HG03064 (cell line): ENCODE data around the gene SERTAD4.

ENCODE experiments used
- ATAC-seq: cut with Tn5 transposase; IDR thresholded peaks from one replicate; pipeline ENCODE4 v1.9.1; 2021; ENCODE audit warnings: low read depth; ENCODE audit not compliant: unreplicated experiment

Gene SERTAD4

GRCh38 chr1:210231846-210232510, 618 bp upstream of the SERTAD4 start:
- ATAC-seq, result no peak

- ATAC-seq, result no peak
These were observed 559 bp downstream of the SERTAD4 start for GRCh38 chr1:210233216-210233494.

DNA sequence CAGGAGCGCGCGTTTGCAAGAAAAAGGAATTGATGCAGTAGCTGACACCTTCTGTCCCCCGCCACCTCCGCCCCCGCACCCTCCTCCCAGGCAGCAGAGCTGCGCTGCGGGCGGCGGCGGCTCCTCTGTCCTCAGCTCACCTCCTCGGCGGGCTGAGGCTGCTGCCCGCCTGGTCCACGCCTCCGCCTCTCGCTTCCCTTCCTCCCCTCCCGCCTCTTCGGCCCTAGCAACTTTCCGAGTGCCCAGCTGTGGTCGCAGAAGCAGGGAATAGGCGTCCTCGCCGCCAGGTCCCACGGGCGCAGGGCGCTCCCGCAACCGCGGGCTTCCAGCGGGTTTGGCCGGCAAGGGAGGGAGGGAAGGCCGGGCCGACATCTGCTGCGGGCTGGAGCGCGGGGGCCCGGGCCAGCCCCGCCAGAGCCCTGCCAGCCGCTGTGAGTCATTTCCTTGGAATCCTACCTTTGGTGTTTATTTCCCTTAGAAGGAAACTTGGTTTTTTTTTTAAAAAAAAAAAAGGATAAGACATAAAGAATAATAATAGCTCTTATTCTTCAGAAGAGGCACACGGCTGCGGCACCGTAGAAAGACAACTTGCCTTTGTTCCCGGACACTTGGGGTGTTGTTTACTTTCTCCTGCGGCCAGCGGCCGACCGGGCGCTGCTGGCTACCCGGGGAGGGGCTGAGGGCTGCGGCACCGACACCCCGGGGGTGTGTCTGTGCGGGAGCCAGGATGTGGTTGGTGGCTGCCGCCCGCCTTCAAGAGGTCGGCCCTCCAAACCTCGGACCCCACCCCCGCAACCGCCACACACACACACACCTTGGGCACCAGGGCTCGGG, 1.1 kb downstream of the SERTAD4 start:
- ATAC-seq, result no peak

DNA sequence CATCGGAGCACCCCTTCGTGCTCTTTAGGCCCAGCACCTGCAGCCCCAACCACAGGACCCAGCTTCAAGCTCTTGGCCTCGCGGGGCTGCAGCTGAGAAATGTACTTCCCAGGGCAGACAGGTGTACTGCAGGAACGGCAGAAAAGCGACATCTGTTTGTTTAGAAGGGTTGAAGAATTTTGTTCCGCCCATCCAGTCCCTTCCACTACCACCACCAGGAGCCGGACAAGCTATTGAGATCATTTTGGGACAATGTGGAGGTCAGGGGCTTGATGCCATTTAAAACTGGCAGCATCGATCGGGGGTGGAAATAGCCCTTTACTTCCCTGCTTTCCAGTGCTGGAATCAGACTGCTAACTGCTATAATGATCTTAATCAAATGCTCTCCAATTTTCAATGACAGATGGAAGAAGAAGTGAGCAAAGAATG, 1.7 kb downstream of the SERTAD4 start:
- no peak for ATAC-seq

GRCh38 chr1:210235363-210236053, 2.9 kb downstream of the SERTAD4 start:
- ATAC-seq, result no peak

- ATAC-seq, result no peak
These were observed 3.8 kb downstream of the SERTAD4 start for GRCh38 chr1:210236386-210236839.

GRCh38 chr1:210236840-210237409, 4.3 kb downstream of the SERTAD4 start:
- ATAC-seq, result no peak

- ATAC-seq, result no peak
These were observed 4.9 kb downstream of the SERTAD4 start for GRCh38 chr1:210237479-210237878.

GRCh38 chr1:210237981-210238380, 5.4 kb downstream of the SERTAD4 start:
- no peak for ATAC-seq

GRCh38 chr1:210239349-210240111, 6.9 kb downstream of the SERTAD4 start:
- ATAC-seq, result no peak

- no peak for ATAC-seq
These were observed 8.5 kb downstream of the SERTAD4 start for GRCh38 chr1:210241121-210241520.

GRCh38 chr1:210244746-210245367, 12.3 kb downstream of the SERTAD4 start:
- no peak for ATAC-seq

GRCh38 chr1:210246447-210246846, 13.9 kb downstream of the SERTAD4 start:
- ATAC-seq, result peak; percentile 62

DNA sequence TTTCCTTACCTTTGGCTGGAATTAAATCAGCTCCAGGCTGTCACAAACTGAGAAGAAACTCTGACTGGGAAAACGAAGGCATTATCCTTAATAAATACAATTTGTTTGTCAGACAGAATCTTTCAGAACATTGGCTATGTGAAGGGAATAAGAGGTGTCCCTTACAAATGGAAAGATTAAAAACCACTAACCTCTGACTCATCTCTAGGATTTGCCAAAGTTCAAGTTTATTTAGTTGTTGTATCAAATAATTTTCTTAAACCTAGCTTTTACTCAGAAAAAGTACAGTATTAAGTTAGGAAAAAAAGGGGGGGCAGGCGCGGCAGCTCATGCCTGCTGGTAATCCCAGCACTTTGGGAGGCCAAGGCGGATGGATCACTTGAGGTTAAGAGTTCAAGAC, 15.7 kb downstream of the SERTAD4 start:
- ATAC-seq, result no peak

GRCh38 chr1:210250665-210250997, 18.0 kb downstream of the SERTAD4 start:
- no peak for ATAC-seq

DNA sequence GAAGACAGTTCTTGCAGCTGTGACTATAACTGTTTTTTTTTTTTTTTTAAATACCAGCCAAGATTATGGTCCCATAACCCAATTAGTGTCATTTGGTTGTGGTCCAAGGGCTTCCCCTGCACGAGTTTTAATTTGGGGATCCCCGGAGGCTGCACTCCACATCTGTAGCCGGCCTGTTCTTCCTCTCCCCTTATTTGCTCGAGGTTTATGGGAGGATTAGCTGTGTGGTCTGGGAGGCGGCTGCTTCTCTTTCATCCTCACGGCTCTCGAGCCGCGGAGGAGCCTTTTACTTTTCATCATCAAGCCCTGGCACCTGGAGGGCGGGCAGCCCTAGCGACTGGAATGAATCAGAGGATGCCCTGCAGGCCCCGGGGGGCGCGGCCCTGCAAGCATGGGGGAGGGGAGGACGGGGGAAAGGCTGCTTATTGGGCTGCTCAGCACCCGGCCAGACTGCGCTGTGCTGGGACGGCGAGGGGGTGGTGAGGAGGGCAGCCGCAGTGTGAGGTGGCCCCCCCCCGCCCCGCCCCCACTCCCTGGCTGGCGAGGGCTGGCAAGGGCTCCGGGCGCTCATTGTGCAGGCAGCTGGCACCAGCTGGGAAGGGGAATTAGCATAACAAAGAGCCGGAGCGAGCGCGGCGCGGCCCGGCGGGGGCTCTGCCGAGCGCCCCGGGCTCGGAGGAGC, 18.5 kb downstream of the SERTAD4 start:
- no peak for ATAC-seq

GRCh38 chr1:210251680-210252490, 19.3 kb downstream of the SERTAD4 start:
- no peak for ATAC-seq

DNA sequence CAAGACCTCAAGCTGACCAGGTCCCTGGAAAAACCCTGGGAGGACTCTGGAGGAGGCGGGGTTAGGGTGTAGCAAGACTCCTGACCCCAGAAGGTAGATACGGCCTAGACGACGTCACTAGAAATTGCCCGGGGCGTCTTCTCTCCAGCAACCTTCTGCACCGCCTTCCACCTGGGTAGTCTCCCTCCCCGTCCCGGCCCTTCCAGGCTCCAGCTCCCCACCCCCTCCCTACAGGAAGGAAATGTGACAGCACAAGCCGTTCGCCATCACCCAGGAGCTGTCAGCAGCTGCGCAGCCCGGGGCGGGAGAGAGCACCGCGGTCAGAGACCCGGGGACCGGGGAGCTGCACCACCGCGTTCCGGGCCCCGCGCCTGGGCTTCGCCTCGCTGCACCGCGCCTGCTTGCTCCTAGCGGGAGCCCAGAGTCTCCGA, 20.0 kb downstream of the SERTAD4 start:
- no peak for ATAC-seq

- no peak for ATAC-seq
These were observed 21.7 kb downstream of the SERTAD4 start for GRCh38 chr1:210254298-210254697.
